BJ (cell line): Measurements from ENCODE around the gene ARG2. TPM values are rescaled to one million over a fixed set of nuclear protein-coding genes. Genes with fewer than 3 reads are reported as not detected.

Experiments used
- CTCF ChIA-PET: fragments of 350-600 bp; formaldehyde crosslinking; extraction: SDS; loops from one replicate; lab custom pipeline; 2021; ENCODE audit warnings: antibody characterized with exemption, inconsistent platforms; lab: Yijun Ruan, JAX
- POLR2A ChIA-PET: fragments of 300-600 bp; sonication (Branson Sonifier 250); formaldehyde crosslinking; extraction: SDS; loops from one replicate; lab custom pipeline; 2021; ENCODE audit warnings: antibody characterized with exemption; lab: Charles Lee
- DNase-seq: peaks from one replicate; pipeline ENCODE4 v3.0.0-alpha.2; 2011; ENCODE audit warnings: low read depth
- H3K27me3 ChIP-seq: 2 replicates; pipeline ENCODE4 v1.6.0; 2011; ENCODE audit warnings: low read length; ENCODE audit not compliant: control insufficient read depth, insufficient read depth
- H3K36me3 ChIP-seq: 2 replicates; pipeline ENCODE4 v1.5.1; 2011; ENCODE audit warnings: low read length; ENCODE audit not compliant: control insufficient read depth, insufficient read depth
- H3K4me3 ChIP-seq: 2 replicates; pipeline ENCODE4 v1.5.1; 2011; ENCODE audit warnings: low read depth, mild to moderate bottlenecking, control low read depth, low read length
- CTCF ChIP-seq: IDR thresholded peaks from 2 replicates; pipeline ENCODE4 v1.5.1; 2011; ENCODE audit warnings: low read depth, mild to moderate bottlenecking, control low read depth, inconsistent platforms, low read length, moderate library complexity; ENCODE audit not compliant: insufficient read depth
- polyA plus RNA-seq: library from polyadenylated mRNA; depleted of rRNA; stranded (reverse); fragments of >200 nt; gene quantifications from 2 replicates; pipeline ENCODE4 v1.2.3, GENCODE V29; 2011

ARG2 gene
- polyA plus RNA-seq, 1 experiment = 7.7 TPM

- Histone ChIP-seq H3K36me3 (no peaks in the 10 kb centered on the region), H3K27me3 (no peaks in the 10 kb centered on the region), H3K4me3 (no peak overlapping the region)
- no peak for TF ChIP-seq CTCF
- DNase-seq = no peak
- ChIA-PET POLR2A (no interaction called here), CTCF (interaction anchor here (1.4 kb wide), 1 partner anchor 206 kb away, joined by 3 read pairs; no protein-coding TSS in a partner anchor)
These were observed 13.9 kb downstream of the ARG2 start for GRCh38 chr14:67633451-67634147.

DNA sequence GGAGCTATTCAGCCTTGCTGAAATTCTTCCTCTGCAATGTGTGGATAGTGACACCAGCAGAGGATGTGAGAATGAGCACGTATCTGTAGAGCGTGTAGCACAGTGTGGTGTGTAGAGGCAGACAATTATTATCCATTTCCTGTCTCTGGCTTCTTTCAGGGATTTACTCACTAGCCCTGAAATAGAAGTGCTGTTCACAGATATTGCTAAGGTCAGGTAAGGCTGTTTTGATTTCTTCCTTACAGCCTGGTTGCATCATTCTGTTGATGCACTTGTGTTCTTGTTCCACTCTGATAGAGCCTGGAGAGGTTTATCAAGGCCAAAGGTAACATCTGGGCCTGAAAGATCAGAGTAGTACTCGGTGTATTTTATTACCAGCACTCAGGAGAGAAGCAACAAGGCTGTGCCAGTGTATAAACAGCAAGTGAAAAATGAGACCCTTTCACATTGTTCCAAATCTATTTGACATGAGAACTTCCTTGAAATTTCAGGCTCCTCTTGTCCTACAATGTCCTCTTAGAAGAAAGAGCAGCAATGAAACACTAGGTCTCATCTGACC lies 16.7 kb downstream of the ARG2 start:
- no peak overlapping the region for H3K4me3 ChIP-seq
- POLR2A ChIA-PET = no interaction called here
- H3K36me3 ChIP-seq = no peaks in the 10 kb centered on the region
- no peak for TF ChIP-seq CTCF
- no peak for DNase-seq
- H3K27me3 ChIP-seq = no peaks in the 10 kb centered on the region
- CTCF ChIA-PET = interaction anchor here (1.2 kb wide), 1 partner anchor 17 kb away, joined by 3 read pairs; no protein-coding TSS in a partner anchor

GRCh38 chr14:67638642-67639041 lies 18.9 kb downstream of the ARG2 start:
- H3K27me3 ChIP-seq = no peaks in the 10 kb centered on the region
- no peak overlapping the region for H3K4me3 ChIP-seq
- DNase-seq = no peak
- no peak for TF ChIP-seq CTCF
- POLR2A ChIA-PET = no interaction called here
- no peaks in the 10 kb centered on the region; the same call in 1 of the 2 replicates for H3K36me3 ChIP-seq
- CTCF ChIA-PET = no interaction called here

DNA sequence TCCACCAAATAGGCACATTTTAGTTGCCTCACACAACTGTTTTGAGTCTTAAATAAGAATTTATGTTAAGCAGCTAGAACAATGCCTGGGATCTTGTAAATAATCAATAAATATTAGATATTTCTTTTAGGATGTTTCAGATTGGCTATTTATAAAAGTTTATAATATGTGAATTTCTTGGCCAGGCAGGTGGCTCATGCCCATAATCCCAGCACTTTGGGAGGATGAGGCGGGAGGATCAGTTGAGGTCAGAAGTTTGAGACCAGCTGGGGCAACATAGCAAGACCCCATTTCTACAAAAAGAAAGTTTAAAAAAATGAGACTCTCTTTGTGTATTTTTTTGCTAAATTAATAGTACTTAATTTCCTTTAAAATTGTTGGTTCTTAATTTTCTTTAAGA lies 21.8 kb downstream of the ARG2 start:
- POLR2A ChIA-PET = interaction anchor here (0.5 kb wide), 1 partner anchor 1336 kb away, joined by 5 read pairs; no protein-coding TSS in a partner anchor
- Histone ChIP-seq H3K36me3 (peaks cover 4% of the 10 kb centered on the region; the same call in 1 of the 2 replicates), H3K27me3 (no peaks in the 10 kb centered on the region), H3K4me3 (no peak overlapping the region)
- CTCF ChIA-PET = no interaction called here
- no peak for TF ChIP-seq CTCF
- DNase-seq = no peak

- CTCF ChIA-PET = interaction anchor here (1.4 kb wide), 1 partner anchor 25 kb away, joined by 5 read pairs; no protein-coding TSS in a partner anchor
- TF ChIP-seq CTCF = no peak
- H3K36me3 ChIP-seq = peaks cover 4% of the 10 kb centered on the region; the same call in 1 of the 2 replicates
- POLR2A ChIA-PET = no interaction called here
- no peaks in the 10 kb centered on the region for H3K27me3 ChIP-seq
- no peak for DNase-seq
- no peak overlapping the region for H3K4me3 ChIP-seq
These were observed 22.4 kb downstream of the ARG2 start for GRCh38 chr14:67641902-67642749.
